Mammary epithelial cell (primary cell): Measurements from ENCODE around the gene KRT1.

ENCODE experiments used
- EZH2 ChIP-seq: IDR thresholded peaks from 2 replicates; pipeline ENCODE4 v1.6.1; 2012; ENCODE audit warnings: low read length, inconsistent platforms, borderline replicate concordance
- TF ChIP-seq, protein P1 (sequence below), 2 donors: IDR thresholded peaks in 1 of 2; conservative IDR thresholded peaks in 1 of 2; 2 replicates each; pipeline ENCODE4 v1.5.1; 2011 to 2012; ENCODE audit warnings: inconsistent platforms in 2 of 2, low read length in 2 of 2, mild to moderate bottlenecking in 2 of 2, control low read depth in 1 of 2, low read depth in 1 of 2; ENCODE audit not compliant: insufficient read depth in 1 of 2; ENCODE audit errors: extremely low read depth in 1 of 2

DNA sequence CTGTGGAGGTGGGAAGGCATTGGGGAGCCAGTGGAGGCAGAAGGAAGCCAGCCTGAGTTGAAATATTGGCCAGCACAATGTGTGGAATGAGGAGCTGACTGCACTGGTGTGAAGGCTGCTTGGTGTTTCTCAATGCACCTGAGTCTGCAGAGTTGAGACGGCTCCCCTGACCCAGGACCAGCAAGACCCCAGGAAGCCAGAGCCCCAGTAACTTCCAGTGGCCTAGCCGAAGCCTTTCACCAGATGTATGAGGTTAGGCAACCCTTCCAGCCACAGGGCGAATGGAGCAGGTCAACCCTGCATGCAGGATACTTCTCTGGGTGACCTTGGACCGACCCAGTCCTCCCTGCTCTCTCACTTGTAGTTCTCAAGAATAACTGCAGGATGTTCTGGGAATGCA, 48.9 kb downstream of the KRT1 start:
- TF ChIP-seq, protein P1, sequence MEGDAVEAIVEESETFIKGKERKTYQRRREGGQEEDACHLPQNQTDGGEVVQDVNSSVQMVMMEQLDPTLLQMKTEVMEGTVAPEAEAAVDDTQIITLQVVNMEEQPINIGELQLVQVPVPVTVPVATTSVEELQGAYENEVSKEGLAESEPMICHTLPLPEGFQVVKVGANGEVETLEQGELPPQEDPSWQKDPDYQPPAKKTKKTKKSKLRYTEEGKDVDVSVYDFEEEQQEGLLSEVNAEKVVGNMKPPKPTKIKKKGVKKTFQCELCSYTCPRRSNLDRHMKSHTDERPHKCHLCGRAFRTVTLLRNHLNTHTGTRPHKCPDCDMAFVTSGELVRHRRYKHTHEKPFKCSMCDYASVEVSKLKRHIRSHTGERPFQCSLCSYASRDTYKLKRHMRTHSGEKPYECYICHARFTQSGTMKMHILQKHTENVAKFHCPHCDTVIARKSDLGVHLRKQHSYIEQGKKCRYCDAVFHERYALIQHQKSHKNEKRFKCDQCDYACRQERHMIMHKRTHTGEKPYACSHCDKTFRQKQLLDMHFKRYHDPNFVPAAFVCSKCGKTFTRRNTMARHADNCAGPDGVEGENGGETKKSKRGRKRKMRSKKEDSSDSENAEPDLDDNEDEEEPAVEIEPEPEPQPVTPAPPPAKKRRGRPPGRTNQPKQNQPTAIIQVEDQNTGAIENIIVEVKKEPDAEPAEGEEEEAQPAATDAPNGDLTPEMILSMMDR (conservative IDR thresholded peaks at IDR 0.05 in 1 of 2, IDR thresholded peaks at IDR 0.05 in 1 of 2; ENCODE audit: extremely low read depth in 1 of 2, insufficient read depth in 1 of 2, low read depth in 1 of 2, low read length in 2 of 2), result no peak
- TF ChIP-seq EZH2, result no peak
